WERI-Rb-1 (cell line): ENCODE data around the gene NGEF.

Experiments used
- DNase-seq: peaks from one replicate; pipeline ENCODE4 v3.0.0-alpha.2; 2020
- H3K27ac ChIP-seq: fragments of 250-450 bp; sonication (Bioruptor Pico); 2 replicates; pipeline ENCODE4 v1.5.1; 2020; ENCODE audit warnings: mild to moderate bottlenecking, moderate library complexity
- H3K27me3 ChIP-seq: fragments of 250-450 bp; sonication (Bioruptor Pico); 2 replicates; pipeline ENCODE4 v1.5.1; 2021; ENCODE audit warnings: mild to moderate bottlenecking, low read depth, moderate library complexity; ENCODE audit not compliant: insufficient read depth, severe bottlenecking
- H3K36me3 ChIP-seq: fragments of 250-450 bp; sonication (Bioruptor Pico); 2 replicates; pipeline ENCODE4 v1.5.1; 2020; ENCODE audit warnings: mild to moderate bottlenecking, moderate library complexity
- H3K4me3 ChIP-seq: 2 replicates; pipeline ENCODE4 v1.5.1; 2011; ENCODE audit warnings: low read depth, mild to moderate bottlenecking, control low read depth, low read length
- H3K9me3 ChIP-seq: fragments of 250-450 bp; sonication (Bioruptor Pico); 2 replicates; pipeline ENCODE4 v1.5.1; 2021; ENCODE audit warnings: mild to moderate bottlenecking, moderate library complexity; ENCODE audit not compliant: severe bottlenecking
- TF ChIP-seq, protein P1 (sequence below): IDR thresholded peaks from 2 replicates; pipeline ENCODE4 v1.5.1; 2011; ENCODE audit warnings: low read depth, mild to moderate bottlenecking, control low read depth, inconsistent platforms, low read length

The NGEF gene

DNA sequence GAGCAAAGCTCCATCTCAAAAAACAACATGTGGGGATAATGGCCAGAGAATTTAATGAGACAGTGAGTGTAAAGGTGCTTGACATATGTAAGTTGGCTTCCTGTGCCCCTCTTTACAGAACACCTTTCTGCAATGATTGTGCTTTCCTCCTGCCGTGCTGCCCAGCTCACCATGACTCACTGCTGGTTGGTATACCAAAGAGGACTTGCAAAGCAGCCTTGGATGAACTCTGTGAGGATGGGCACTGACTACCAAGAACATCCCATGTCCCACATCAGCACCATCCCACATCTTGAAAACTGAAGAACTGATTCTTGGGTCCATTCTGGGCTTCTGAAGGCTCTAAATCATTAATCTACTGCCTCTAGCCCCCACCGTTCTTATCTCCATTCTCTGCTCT lies 52.2 kb downstream of the NGEF start:
- H3K27ac ChIP-seq, result no peak overlapping the region
- H3K36me3 ChIP-seq, result no peaks in the 10 kb centered on the region
- no peak for DNase-seq
- H3K9me3 ChIP-seq, result peaks cover 7% of the 10 kb centered on the region
- TF ChIP-seq, protein P1, sequence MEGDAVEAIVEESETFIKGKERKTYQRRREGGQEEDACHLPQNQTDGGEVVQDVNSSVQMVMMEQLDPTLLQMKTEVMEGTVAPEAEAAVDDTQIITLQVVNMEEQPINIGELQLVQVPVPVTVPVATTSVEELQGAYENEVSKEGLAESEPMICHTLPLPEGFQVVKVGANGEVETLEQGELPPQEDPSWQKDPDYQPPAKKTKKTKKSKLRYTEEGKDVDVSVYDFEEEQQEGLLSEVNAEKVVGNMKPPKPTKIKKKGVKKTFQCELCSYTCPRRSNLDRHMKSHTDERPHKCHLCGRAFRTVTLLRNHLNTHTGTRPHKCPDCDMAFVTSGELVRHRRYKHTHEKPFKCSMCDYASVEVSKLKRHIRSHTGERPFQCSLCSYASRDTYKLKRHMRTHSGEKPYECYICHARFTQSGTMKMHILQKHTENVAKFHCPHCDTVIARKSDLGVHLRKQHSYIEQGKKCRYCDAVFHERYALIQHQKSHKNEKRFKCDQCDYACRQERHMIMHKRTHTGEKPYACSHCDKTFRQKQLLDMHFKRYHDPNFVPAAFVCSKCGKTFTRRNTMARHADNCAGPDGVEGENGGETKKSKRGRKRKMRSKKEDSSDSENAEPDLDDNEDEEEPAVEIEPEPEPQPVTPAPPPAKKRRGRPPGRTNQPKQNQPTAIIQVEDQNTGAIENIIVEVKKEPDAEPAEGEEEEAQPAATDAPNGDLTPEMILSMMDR, result no peak
- no peaks in the 10 kb centered on the region for H3K27me3 ChIP-seq
- H3K4me3 ChIP-seq, result no peak overlapping the region

DNA sequence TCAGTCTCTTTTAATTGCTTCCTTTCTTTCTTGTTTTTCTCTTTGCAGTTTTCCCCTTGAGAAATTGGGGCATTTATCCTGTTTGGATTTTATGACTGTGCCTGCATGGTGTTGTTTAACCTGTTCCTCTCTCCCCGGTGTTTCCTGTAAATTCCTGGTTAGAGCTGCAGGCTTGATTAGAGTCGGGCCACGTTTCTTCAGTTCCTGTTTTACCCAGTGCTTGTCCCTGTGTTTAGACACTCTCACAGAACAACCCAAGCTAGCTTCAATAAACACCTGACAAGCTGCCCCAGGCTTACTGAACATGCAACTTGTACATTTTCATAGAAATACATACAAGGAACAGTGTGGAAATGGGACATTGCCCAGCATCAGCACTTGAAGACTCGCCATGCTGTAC lies 53.9 kb downstream of the NGEF start:
- no peak overlapping the region for H3K4me3 ChIP-seq
- TF ChIP-seq, protein P1, result no peak
- no peak overlapping the region for H3K27ac ChIP-seq
- DNase-seq, result no peak
- no peaks in the 10 kb centered on the region for H3K36me3 ChIP-seq
- H3K27me3 ChIP-seq, result no peaks in the 10 kb centered on the region
- peaks cover 7% of the 10 kb centered on the region for H3K9me3 ChIP-seq

DNA sequence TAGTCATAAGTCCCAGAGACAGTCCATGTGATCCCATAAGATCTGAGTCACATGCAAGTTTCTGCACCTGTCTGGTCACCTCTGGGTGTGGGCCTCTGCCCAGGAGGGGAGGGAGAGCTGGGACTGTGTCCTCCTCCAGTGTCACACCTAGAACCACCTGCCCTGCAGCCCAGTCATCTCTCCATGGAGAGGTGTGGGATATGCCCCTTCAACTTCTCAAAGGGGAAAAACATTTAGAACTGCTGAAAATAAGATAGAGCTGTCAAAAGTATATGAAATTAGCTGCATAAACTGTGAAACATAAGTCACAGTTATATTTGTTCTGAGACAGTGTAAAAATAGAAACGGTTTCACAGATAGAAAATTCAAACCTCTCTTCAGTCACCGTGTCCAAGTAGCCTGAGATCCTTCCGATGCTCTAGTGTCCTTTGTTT lies 55.4 kb downstream of the NGEF start:
- TF ChIP-seq, protein P1, result no peak
- Histone ChIP-seq H3K27me3 (no peaks in the 10 kb centered on the region), H3K36me3 (no peaks in the 10 kb centered on the region), H3K27ac (no peak overlapping the region), H3K9me3 (peaks cover 7% of the 10 kb centered on the region), H3K4me3 (no peak overlapping the region)
- no peak for DNase-seq

DNA sequence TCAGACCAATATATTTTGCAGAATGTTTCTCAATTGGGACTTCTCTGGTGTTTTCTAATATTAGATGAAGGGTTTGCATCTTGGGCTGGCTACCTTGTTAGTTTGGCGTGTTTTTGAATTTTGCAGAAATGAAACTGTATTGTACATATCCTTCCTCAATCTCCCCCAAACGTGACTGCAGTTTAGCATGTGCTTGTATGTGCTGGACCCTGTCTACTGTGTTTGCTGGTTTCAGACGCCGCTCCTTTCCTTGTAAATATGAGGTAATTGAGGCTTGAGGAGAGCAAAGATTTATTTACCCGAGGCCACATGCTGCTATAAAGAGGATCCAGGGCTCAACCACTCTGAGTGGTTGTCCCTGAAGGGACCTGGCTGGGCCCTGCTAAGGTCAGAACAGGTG lies 57.2 kb downstream of the NGEF start:
- no peaks in the 10 kb centered on the region for H3K36me3 ChIP-seq
- no peak overlapping the region for H3K27ac ChIP-seq
- no peak for DNase-seq
- H3K27me3 ChIP-seq, result no peaks in the 10 kb centered on the region
- TF ChIP-seq, protein P1, result no peak
- no peak overlapping the region for H3K4me3 ChIP-seq
- no peaks in the 10 kb centered on the region for H3K9me3 ChIP-seq

DNA sequence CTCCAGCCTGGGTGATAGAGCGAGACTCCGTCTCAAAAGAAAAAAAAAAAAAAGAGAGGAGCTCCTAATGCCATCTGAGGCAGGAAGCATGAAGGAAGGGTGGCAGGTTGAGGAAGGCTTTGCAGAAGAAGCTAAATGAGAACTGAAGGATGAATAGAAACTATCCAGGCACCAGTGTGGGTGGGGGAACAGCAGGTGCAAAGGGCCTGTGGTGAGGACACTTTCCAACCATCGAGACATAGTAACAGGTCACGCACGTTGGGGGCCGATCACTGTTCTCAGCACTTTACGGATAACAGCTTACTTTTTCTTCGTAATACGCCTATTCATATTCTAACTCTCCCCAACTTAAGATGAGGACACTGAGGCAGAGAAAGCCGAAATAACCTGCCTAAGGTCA lies 58.4 kb downstream of the NGEF start:
- H3K36me3 ChIP-seq, result no peaks in the 10 kb centered on the region
- TF ChIP-seq, protein P1, result no peak
- H3K4me3 ChIP-seq, result no peak overlapping the region
- H3K27me3 ChIP-seq, result no peaks in the 10 kb centered on the region
- DNase-seq, result no peak
- no peak overlapping the region for H3K27ac ChIP-seq
- H3K9me3 ChIP-seq, result no peaks in the 10 kb centered on the region

DNA sequence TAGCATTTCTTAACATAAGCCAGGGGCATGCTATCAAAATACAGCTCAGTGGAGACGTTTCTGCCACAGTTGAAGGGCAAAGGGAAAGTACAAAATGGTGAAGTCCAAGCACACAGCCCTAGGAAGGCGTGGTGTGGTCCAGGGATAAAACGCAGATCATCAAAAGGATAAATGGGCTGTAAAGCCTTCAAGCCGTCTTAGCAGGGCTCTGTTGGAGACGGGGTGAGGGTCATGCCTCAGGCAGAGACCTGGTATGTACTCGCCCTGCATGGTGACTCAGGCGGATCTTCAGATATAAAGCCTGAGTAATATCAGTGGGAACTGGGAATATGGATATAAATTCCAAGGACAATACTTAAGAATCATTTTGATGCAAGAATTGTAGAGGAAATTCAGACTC lies 61.2 kb downstream of the NGEF start:
- Histone ChIP-seq H3K36me3 (no peaks in the 10 kb centered on the region), H3K27me3 (no peaks in the 10 kb centered on the region), H3K9me3 (no peaks in the 10 kb centered on the region), H3K4me3 (no peak overlapping the region), H3K27ac (no peak overlapping the region)
- TF ChIP-seq, protein P1, result no peak
- peak; percentile 55 for DNase-seq
